OCI-LY3 (cell line): ENCODE measurements around the gene LEMD2.

Source experiments
- H2AFZ ChIP-seq: fragments of 200-600, 300-600 bp; shearing (Covaris generic); 2 replicates; pipeline ENCODE4 v1.6.0; 2014; ENCODE audit warnings: antibody characterized with exemption, low read depth, low read length
- H3K27ac ChIP-seq: fragments of 200-600, 300-600 bp; sonication (generic); 2 replicates; pipeline ENCODE4 v1.5.1; 2014; ENCODE audit warnings: mild to moderate bottlenecking, low read length, moderate library complexity, mixed read lengths
- H3K27me3 ChIP-seq: fragments of 200-600, 300-600 bp; sonication (generic); 2 replicates; pipeline ENCODE4 v1.6.1; 2014; ENCODE audit warnings: low read depth, low read length, mixed read lengths
- H3K36me3 ChIP-seq: fragments of 200-600, 300-600 bp; sonication (generic); replicated peaks from 2 replicates; pipeline ENCODE3; 2014; ENCODE audit warnings: low read depth, low read length, mixed read lengths
- H3K4me1 ChIP-seq: fragments of 300-600, 200-600 bp; sonication (generic); 2 replicates; pipeline ENCODE4 v1.6.1; 2014; ENCODE audit warnings: low read length, mixed read lengths
- H3K4me2 ChIP-seq: fragments of 200-600, 300-600 bp; sonication (generic); 2 replicates; pipeline ENCODE4 v1.6.1; 2014; ENCODE audit warnings: low read length, mixed read lengths
- H3K4me3 ChIP-seq: fragments of 300-600, 200-600 bp; sonication (generic); 2 replicates; pipeline ENCODE4 v1.5.1; 2014; ENCODE audit warnings: antibody characterized with exemption, mild to moderate bottlenecking, low read length, moderate library complexity
- H3K79me2 ChIP-seq: fragments of 300-600, 200-600 bp; shearing (Covaris generic); 2 replicates; pipeline ENCODE4 v1.6.1; 2014; ENCODE audit warnings: mild to moderate bottlenecking, low read length, mixed read lengths
- H3K9ac ChIP-seq: fragments of 300-600, 200-600 bp; shearing (Covaris generic); 2 replicates; pipeline ENCODE4 v1.6.0; 2014; ENCODE audit warnings: mild to moderate bottlenecking, low read length, moderate library complexity
- H3K9me3 ChIP-seq: fragments of 200-600, 300-600 bp; shearing (Covaris generic); 2 replicates; pipeline ENCODE4 v1.6.1; 2014; ENCODE audit warnings: low read length, mixed read lengths; ENCODE audit not compliant: insufficient read depth
- H4K20me1 ChIP-seq: fragments of 200-600, 300-600 bp; sonication (generic); 2 replicates; pipeline ENCODE4 v1.6.1; 2016; ENCODE audit warnings: low read length, mixed read lengths; ENCODE audit not compliant: insufficient read depth
- CTCF ChIP-seq: fragments of 200-600, 300-600 bp; sonication (generic); IDR thresholded peaks from 2 replicates; pipeline ENCODE4 v1.5.1; 2014; ENCODE audit warnings: antibody characterized with exemption, low read length, low read depth
- EZH2phosphoT487 ChIP-seq: fragments of 200-600 bp; shearing (Covaris generic); IDR thresholded peaks from 2 replicates; pipeline ENCODE4 v1.6.1; 2018; ENCODE audit warnings: antibody characterized with exemption, mixed run types, low read depth

LEMD2 gene

GRCh38 chr6:33725222-33725621, 63.7 kb downstream of the LEMD2 start:
- no peak overlapping the region for H3K4me2 ChIP-seq
- H3K4me1 ChIP-seq: peaks cover 10% of the 10 kb centered on the region
- no peak overlapping the region for H3K4me3 ChIP-seq
- H3K36me3 ChIP-seq: no peaks in the 10 kb centered on the region
- TF ChIP-seq CTCF (no peak), EZH2phosphoT487 (no peak)
- H3K79me2 ChIP-seq: no peaks in the 10 kb centered on the region
- no peak overlapping the region for H3K9ac ChIP-seq
- H3K27me3 ChIP-seq: peaks cover 27% of the 10 kb centered on the region
- H3K9me3 ChIP-seq: no peaks in the 10 kb centered on the region
- H3K27ac ChIP-seq: no peak overlapping the region
- H2AFZ ChIP-seq: no peak overlapping the region
- H4K20me1 ChIP-seq: no peaks in the 10 kb centered on the region

- H3K4me1 ChIP-seq: peaks cover 10% of the 10 kb centered on the region
These were observed 64.6 kb downstream of the LEMD2 start for GRCh38 chr6:33724102-33725023.

GRCh38 chr6:33723371-33724085, 65.4 kb downstream of the LEMD2 start:
- H3K27ac ChIP-seq: no peak overlapping the region
- peaks cover 14% of the 10 kb centered on the region for H3K4me1 ChIP-seq
- no peak overlapping the region for H2AFZ ChIP-seq
- no peaks in the 10 kb centered on the region for H4K20me1 ChIP-seq
- peaks cover 27% of the 10 kb centered on the region for H3K27me3 ChIP-seq
- no peaks in the 10 kb centered on the region for H3K9me3 ChIP-seq
- H3K36me3 ChIP-seq: no peaks in the 10 kb centered on the region
- H3K4me2 ChIP-seq: no peak overlapping the region
- H3K4me3 ChIP-seq: no peak overlapping the region
- H3K9ac ChIP-seq: no peak overlapping the region
- no peaks in the 10 kb centered on the region for H3K79me2 ChIP-seq
- no peak for TF ChIP-seq CTCF
- no peak for TF ChIP-seq EZH2phosphoT487

More at GRCh38 chr6:33724102-33725023, 64.6 kb downstream of the LEMD2 start:
- H4K20me1 ChIP-seq: no peaks in the 10 kb centered on the region
- no peak overlapping the region for H3K27ac ChIP-seq
- no peak overlapping the region for H2AFZ ChIP-seq
- no peaks in the 10 kb centered on the region for H3K79me2 ChIP-seq
- no peak for TF ChIP-seq CTCF
- TF ChIP-seq EZH2phosphoT487: no peak
- no peaks in the 10 kb centered on the region for H3K36me3 ChIP-seq
- no peaks in the 10 kb centered on the region for H3K9me3 ChIP-seq
- H3K27me3 ChIP-seq: peaks cover 27% of the 10 kb centered on the region
- H3K4me3 ChIP-seq: no peak overlapping the region
- H3K9ac ChIP-seq: no peak overlapping the region
- no peak overlapping the region for H3K4me2 ChIP-seq

- Histone ChIP-seq H3K4me3 (no peak overlapping the region), H3K36me3 (no peaks in the 10 kb centered on the region), H4K20me1 (no peaks in the 10 kb centered on the region), H3K9ac (no peak overlapping the region), H3K79me2 (no peaks in the 10 kb centered on the region), H3K4me2 (no peak overlapping the region), H3K27ac (no peak overlapping the region), H3K4me1 (peaks cover 16% of the 10 kb centered on the region), H3K9me3 (no peaks in the 10 kb centered on the region), H2AFZ (no peak overlapping the region), H3K27me3 (peaks cover 27% of the 10 kb centered on the region)
- TF ChIP-seq CTCF: no peak
These were observed 66.8 kb downstream of the LEMD2 start for GRCh38 chr6:33722103-33722623.
